NCI-H2107 (cell line): ENCODE results near the gene CMTR1.

Experiments
- DNase-seq: peaks from one replicate; lab custom pipeline; 2025; lab: John Stamatoyannopoulos, UW

Gene CMTR1

DNA sequence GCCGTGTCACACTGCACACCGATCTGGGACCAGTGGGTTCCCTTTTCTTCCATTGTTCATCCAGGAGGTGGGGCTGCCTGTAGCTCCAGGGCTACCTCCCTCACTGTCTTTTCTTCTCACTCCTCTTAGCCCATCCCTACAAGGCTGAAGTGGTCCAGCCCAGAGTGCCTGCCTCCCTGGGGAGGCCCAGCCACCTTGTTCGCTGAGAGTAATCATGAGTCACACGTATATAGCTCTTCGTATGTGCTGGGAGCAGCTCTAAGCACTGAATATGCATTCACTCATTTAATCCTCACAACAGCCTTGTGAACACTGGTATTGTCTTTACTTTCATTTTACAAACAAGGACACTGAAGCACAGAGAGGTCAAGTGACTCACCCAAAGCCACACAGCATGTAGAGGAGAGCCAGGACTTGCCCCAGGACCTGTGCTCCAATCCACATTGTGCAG is 81.3 kb downstream of the CMTR1 start:
- DNase-seq, result no peak

DNA sequence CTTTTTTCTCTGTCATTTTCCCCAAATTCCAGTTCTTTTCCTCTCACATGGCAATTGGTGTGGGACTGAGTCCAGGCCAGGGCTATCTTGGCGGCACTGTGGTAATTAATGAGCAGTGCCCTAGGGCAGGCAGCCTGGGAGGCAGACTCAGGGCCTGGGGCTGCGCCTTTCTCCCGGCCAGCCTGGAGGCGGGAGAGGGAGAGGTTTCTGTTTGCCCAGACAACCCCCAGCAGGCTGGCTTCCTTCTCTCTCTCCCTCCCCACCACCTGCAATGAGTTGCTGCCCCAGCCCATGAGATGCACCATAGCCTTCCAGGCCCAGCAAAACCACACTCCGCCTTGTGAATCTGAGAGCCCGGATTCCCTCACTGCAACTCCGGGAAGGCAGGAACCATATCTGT is 81.8 kb downstream of the CMTR1 start:
- no peak for DNase-seq

DNA sequence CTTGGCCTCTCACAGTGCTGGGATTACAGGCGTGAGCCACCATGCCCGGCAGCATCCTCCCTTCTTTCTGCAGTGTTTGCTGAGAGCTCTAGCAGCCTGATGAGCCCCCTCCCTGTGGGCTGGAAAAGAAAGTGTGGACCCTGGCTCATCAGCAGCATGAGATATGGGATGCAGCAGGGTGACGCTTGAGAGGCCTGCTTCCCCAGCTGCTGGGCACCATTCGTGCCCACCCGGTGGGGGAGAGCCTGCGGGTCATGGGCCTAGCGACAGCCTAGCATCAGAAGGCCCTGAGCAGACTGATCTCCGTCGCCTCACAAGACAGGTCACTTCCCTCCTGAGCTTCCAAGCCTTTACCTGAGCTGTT is 82.7 kb downstream of the CMTR1 start:
- no peak for DNase-seq

- no peak for DNase-seq
Measured at GRCh38 chr6:37516076-37516919, 83.3 kb downstream of the CMTR1 start.

DNA sequence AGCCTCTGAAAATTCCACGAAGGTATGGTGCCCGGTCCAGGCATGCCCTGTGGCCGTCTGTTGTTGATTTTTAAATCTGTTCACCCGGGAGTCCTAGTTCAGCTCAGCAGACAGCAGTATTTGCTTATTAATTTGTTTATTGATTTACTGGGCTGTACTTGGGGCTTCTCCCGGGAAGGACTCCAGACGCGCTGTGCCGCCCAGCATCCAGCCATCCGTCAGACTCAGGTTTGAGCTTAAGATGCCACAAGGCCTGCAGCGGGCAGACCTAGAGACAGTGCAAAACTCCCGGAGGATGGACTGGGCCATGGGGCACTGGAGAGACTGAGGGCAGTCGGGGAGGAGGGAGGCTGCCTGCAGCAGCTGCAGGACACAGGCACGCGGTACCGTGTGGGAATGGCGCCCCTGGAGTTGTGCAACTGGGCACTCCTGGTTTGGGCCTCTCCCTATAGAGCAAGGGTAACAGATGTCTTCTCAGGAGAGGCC is 83.9 kb downstream of the CMTR1 start:
- no peak for DNase-seq

DNA sequence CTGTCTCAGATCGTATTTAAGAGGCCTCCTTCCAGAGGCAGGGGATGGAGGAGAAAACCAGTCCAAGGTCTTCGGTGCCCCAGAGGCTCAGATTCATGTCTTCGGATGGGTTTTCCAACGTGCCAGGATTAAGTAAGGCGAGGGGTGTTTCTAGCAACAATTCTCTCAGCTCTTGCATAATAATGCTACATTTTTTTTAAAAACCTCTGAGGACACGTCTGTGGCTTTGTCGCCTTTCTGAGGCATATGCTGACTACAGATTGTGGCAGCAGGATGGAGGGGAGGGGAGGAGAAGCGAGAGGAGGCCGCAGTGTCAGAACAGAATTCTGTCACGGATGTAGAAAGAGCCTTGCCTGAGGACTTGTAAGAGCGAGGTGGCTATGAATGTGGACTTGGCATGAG is 84.4 kb downstream of the CMTR1 start:
- no peak for DNase-seq

GRCh38 chr6:37518116-37518515 is 85.1 kb downstream of the CMTR1 start:
- no peak for DNase-seq

DNA sequence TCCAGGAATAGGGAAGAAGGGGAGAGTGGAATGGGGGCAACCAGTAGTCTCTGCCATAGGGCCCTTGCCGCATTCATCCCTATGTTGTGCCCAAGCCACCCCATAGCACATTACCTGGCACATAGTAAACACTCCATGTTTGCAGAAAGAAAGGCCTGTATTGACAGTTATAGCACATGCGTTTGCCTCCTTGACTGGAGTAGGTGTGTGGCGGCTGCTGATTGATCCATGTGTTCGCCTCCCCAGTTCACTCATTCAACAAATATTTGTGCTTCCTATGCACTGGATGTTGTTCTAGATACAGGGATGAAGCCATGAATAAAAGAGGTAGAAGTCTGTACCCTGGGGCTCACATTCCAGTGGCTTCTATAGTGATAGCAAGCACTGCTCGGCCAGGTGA is 86.4 kb downstream of the CMTR1 start:
- no peak for DNase-seq

GRCh38 chr6:37520926-37521325 is 87.9 kb downstream of the CMTR1 start:
- no peak for DNase-seq

- DNase-seq, result no peak
Measured at GRCh38 chr6:37521674-37522073, 88.7 kb downstream of the CMTR1 start.

- DNase-seq, result no peak
Measured at GRCh38 chr6:37522836-37523235, 89.8 kb downstream of the CMTR1 start.

DNA sequence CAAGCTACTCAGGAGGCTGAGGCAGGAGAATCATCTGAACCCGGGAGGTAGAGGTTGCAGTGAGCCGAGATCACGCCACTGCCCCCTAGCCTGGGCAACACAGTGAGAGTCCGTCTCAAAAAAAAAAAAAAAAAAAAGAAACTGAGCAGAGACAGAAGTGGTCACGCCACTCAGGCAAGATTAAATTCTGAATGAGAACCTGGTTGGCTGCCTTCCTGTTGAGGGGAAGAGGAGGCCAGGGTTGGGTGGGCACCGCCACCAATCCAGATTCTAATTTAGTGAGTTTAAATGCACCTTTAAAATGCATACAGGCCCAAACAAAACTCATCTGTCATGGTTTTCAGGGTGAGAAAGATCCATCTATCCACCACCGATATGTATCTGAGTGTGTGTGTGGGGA is 90.4 kb downstream of the CMTR1 start:
- no peak for DNase-seq

DNA sequence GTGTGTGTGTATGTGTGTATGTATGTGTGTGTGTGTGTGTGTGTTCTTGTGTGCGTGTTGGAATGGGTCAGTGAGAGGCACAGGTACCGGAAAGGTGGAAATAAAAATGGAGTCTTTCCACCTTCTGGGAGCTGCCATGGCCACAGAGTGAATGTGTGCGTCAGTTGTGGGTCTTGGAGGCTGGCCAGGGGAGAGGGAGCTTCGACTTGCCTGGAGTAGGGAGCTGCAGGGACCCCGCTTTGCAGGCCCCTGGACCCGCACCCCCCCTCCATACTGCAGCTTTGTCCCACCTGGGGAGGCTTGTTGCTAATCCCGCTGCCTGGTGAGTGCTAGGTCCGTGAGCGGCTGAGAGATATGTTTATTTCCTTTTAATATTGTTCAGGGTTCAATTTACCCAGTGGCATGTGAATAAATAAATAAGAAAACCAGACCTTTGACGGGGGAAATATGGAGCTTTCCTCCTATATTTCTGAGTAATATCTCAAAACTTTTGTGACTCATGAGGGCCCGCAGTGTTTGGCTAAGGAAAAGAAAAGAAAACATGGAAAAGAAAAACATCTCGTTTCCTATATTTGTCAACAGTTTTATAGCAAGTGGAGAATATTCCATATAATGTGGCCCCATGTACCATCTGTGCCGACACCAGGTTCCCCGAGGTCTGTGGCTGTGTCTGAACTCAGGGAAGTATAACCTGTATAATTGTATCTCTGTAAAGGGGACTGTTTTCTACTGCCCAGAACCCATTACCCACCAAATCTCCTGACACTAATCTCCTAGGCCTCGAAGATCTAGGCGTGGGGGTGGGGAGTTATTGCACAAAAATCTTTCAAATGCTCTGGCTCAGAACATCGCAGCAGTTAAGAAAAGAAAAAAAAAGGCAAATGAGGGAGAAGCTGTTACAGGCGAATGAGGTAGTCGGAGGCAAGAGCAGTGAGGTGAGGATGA is 91.3 kb downstream of the CMTR1 start:
- DNase-seq, result no peak

- no peak for DNase-seq
Measured at GRCh38 chr6:37524970-37525318, 91.9 kb downstream of the CMTR1 start.

DNA sequence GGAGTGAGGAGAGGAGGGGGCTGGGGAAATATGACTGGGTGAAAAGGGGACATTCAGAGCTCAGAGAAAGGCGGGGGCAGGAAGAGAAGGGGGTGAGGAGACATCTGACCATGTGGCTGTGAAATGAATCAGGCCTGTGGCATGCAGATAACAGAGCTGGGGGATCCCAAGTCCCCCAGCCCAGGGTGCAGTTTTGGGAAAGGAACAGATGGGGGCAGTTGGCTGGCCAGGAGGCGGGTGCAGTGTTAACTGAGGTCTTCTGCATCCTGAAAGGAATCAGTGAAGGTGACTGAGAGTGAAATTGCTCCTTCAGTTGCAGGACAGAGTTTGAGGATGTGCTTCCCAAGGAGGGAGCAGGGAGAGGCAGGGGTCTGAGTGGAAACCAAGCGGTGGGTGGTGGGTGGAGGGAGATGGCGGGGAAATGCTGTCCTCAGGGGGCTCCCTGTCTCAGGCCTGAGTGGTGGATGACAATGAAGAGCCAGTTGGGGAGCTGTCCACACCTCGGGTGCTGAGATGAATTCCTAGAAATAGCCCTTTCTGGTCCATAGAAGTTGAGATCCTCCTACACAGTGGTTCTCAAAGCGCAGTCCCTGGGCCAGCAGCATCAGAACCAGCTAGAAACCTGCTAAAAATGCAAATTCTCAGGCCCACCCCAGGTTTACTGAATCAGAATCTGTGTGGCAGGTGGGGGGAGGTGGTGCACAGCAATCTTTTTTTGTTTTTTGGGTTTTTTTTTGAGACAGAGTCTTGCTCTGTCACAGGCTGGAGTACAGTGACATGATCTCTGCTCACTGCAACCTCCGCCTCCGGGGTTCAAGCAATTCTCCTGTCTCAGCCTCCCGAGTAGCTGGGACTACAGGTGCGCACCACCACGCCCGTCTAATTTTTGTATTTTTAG is 92.7 kb downstream of the CMTR1 start:
- no peak for DNase-seq

DNA sequence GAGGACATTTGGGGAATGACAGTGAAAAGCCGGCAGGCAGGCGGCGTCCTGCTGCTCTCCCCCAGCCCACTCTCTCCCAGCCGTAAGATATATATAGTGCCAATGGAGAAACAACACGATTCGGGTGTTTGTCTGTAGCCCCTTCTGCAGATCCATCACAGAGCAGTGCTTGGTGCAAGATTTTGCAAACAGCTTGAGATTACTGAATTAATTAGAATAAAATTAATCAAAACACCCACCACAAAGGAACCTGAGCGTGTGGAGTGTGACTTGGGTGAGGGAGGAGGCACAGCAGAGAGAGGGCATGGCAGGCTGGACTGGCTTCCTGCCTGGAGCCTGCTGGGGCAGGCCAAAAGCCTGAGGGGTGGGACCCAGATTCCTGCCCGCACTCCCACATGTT is 95.5 kb downstream of the CMTR1 start:
- DNase-seq, result no peak

DNA sequence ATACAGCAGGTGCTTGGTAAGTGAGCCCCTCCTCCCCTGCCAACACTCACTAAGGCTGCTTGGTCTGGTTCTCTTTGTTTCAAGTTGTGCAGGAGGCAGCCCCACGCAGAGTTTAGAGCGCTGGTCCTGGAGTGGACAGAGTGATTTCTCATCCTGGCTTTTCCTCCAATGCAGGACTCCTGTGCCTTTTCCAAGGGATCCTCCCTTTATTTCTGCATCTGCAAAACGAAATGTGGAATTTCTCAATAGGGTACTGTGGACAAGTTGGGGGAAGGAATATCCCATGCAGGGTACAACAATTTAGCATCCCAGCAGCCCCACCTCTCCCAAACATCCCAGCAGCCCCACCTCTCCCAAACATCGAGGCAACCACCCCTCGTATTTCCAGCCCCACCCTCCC is 97.3 kb downstream of the CMTR1 start:
- DNase-seq, result no peak

- no peak for DNase-seq
Measured at GRCh38 chr6:37531026-37531425, 98.0 kb downstream of the CMTR1 start.
